Caco-2 (cell line): ENCODE data around the gene TBX2. TPM values are rescaled to one million over a fixed set of nuclear protein-coding genes. Genes with fewer than 3 reads are reported as not detected.

Source experiments
- BruUV-seq: library from RNA; stranded (reverse); fragments of 400-500 nt; replicated peaks from 2 replicates; lab custom pipeline; 2021; lab: Mats Ljungman, UMichigan
- CTCF ChIA-PET: fragments of 300-600 bp; sonication (Branson Sonifier 250); formaldehyde crosslinking; loops from one replicate; lab custom pipeline; 2022; ENCODE audit warnings: antibody characterized with exemption; lab: Charles Lee
- POLR2A ChIA-PET: fragments of 300-600 bp; sonication (Branson Sonifier 250); formaldehyde crosslinking; loops from one replicate; lab custom pipeline; 2022; ENCODE audit warnings: antibody characterized with exemption; lab: Charles Lee
- DNase-seq, 2 experiments: peaks; one replicate each; pipeline versions ENCODE4 v3.0.0 to v3.0.0-alpha.2; 2020 to 2022
- H3K27me3 ChIP-seq: replicated peaks from 2 replicates; pipeline ENCODE4 v1.6.0; 2011; ENCODE audit warnings: low read length; ENCODE audit not compliant: control insufficient read depth, insufficient read depth
- H3K36me3 ChIP-seq: 2 replicates; pipeline ENCODE4 v1.5.1; 2011; ENCODE audit warnings: low read length; ENCODE audit not compliant: control insufficient read depth, insufficient read depth
- H3K4me1 ChIP-seq: fragments of 250-450 bp; sonication (Bioruptor Pico); 2 replicates; pipeline ENCODE4 v1.5.1; 2020; ENCODE audit warnings: mild to moderate bottlenecking
- H3K4me3 ChIP-seq: 2 replicates; pipeline ENCODE4 v1.5.1; 2011; ENCODE audit warnings: low read depth, mild to moderate bottlenecking, control low read depth, low read length
- H3K9me3 ChIP-seq: fragments of 250-450 bp; sonication (Bioruptor Pico); 2 replicates; pipeline ENCODE4 v1.5.1; 2020; ENCODE audit warnings: mild to moderate bottlenecking, moderate library complexity
- H3K27ac Mint-ChIP-seq: one replicate; pipeline ENCODE4 v1.8.0; 2022; ENCODE audit warnings: mixed read lengths; ENCODE audit not compliant: unreplicated experiment
- H3K27me3 Mint-ChIP-seq: one replicate; pipeline ENCODE4 v1.8.0; 2022; ENCODE audit warnings: mixed read lengths; ENCODE audit not compliant: insufficient read depth, unreplicated experiment
- H3K36me3 Mint-ChIP-seq: one replicate; pipeline ENCODE4 v1.8.0; 2022; ENCODE audit warnings: mild to moderate bottlenecking, mixed read lengths; ENCODE audit not compliant: insufficient read depth, unreplicated experiment
- H3K4me1 Mint-ChIP-seq: one replicate; pipeline ENCODE4 v1.8.0; 2022; ENCODE audit warnings: low read depth, mixed read lengths; ENCODE audit not compliant: unreplicated experiment
- H3K4me3 Mint-ChIP-seq: one replicate; pipeline ENCODE4 v1.8.0; 2022; ENCODE audit warnings: mild to moderate bottlenecking, moderate library complexity, mixed read lengths; ENCODE audit not compliant: unreplicated experiment
- H3K9me3 Mint-ChIP-seq: one replicate; pipeline ENCODE4 v1.8.0; 2022; ENCODE audit warnings: mixed read lengths; ENCODE audit not compliant: unreplicated experiment
- intact Hi-C: fragments of 100-400 bp; cut with micrococcal nuclease; formaldehyde crosslinking; loops from one replicate; pipeline ENCODE4 v1.10.0; 2022; ENCODE audit not compliant: unreplicated experiment
- total RNA-seq: library from RNA; stranded (reverse); gene quantifications from 2 replicates; pipeline ENCODE4 v1.2.3, GENCODE V29; 2022
- TF ChIP-seq, protein P1 (sequence below), 2 experiments: fragments of 200-600 bp in 1 of 2; IDR thresholded peaks; 1 replicate in 1 of 2; 2 replicates in 1 of 2; pipeline versions ENCODE4 v1.5.1 to v1.8.0; 2011 to 2022; ENCODE audit warnings: antibody characterized with exemption in 1 of 2, control low read depth in 1 of 2, inconsistent platforms in 1 of 2, low read depth in 1 of 2, low read length in 1 of 2, mild to moderate bottlenecking in 1 of 2, moderate library complexity in 1 of 2; ENCODE audit not compliant: insufficient read depth in 1 of 2, severe bottlenecking in 1 of 2, unreplicated experiment in 1 of 2

The TBX2 gene
- total RNA-seq, 1 experiment from 2014 or later: 8.9 TPM

DNA sequence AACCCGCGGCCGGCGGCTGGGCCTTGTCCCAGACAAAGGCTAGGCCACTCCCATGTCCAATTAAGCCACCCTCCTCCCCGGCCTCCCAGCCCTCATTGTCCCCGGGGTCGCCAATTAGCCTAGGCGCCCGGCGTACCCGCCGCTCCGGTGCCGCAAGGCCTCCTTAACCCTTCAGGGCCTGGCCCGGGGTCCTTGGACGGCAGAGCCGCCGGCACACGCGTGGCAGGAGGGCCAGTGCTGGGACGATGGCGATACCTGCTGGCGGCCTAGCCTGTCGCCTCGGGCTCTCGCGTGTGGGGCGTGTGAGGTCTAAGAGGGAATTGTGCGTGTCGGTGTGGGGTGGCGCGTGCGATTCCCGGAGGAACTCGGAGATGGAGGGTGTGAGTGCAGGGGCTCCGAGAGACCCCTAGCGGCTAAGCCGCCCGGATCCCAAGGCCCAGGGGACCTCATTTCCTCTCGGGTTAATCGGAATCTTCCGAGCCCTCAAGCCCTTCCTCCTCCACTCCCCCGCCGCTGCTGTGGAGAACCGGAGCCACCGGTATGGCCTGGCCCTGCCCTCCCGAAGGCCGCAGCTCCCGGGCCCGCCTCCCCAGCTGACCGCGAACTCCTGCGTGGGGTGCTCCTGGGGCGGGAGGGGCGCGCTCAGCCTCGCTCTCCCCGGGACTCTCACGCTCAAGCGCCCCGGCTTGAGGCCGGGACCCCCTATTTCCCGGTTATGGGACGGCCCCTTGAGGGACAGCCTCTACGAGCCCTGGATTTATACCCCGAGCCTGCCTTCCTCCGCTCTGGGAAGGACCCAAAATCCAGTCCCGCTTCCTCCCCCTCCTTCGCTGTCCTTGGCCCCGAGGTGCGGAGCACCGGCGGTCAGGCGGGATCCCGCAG, 11.9 kb downstream of the TBX2 start:
- Mint-ChIP-seq H3K27me3 (no peaks in the 10 kb centered on the region), H3K4me3 (peak overlapping the region; percentile 77), H3K4me1 (no peaks in the 10 kb centered on the region), H3K36me3 (peaks cover 11% of the 10 kb centered on the region), H3K9me3 (no peaks in the 10 kb centered on the region), H3K27ac (no peak overlapping the region)
- no TSS peak for BruUV-seq
- POLR2A ChIA-PET: interaction anchor here (0.8 kb wide), 1 partner anchor 50 kb away, joined by 3 read pairs; no protein-coding TSS in a partner anchor
- intact Hi-C loops: loop anchor here (1.0 to 2.0 kb wide), 5 partner anchors 140 to 426 kb away; no protein-coding TSS in a partner anchor
- TF ChIP-seq, protein P1, sequence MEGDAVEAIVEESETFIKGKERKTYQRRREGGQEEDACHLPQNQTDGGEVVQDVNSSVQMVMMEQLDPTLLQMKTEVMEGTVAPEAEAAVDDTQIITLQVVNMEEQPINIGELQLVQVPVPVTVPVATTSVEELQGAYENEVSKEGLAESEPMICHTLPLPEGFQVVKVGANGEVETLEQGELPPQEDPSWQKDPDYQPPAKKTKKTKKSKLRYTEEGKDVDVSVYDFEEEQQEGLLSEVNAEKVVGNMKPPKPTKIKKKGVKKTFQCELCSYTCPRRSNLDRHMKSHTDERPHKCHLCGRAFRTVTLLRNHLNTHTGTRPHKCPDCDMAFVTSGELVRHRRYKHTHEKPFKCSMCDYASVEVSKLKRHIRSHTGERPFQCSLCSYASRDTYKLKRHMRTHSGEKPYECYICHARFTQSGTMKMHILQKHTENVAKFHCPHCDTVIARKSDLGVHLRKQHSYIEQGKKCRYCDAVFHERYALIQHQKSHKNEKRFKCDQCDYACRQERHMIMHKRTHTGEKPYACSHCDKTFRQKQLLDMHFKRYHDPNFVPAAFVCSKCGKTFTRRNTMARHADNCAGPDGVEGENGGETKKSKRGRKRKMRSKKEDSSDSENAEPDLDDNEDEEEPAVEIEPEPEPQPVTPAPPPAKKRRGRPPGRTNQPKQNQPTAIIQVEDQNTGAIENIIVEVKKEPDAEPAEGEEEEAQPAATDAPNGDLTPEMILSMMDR (IDR thresholded peaks at IDR 0.05; ENCODE audit: insufficient read depth in 1 of 2, low read depth in 1 of 2, low read length in 1 of 2, severe bottlenecking in 1 of 2, unreplicated experiment in 1 of 2): peak; percentile 28 to 36
- CTCF ChIA-PET: interaction anchor here (0.6 to 2.9 kb wide), 15 partner anchors 10 to 440 kb away, joined by 3 to 40 read pairs (median 5); partner anchors contain the start of gene TBX2
- DNase-seq: peak; percentile 75 to 80
- Histone ChIP-seq H3K27me3 (no peaks in the 10 kb centered on the region), H3K4me1 (0 out of 2 replicates have a peak, but pooled peaks cover 2% of the 10 kb centered on the region), H3K9me3 (no peaks in the 10 kb centered on the region), H3K4me3 (peak overlapping the region; percentile 65), H3K36me3 (no peaks in the 10 kb centered on the region)

DNA sequence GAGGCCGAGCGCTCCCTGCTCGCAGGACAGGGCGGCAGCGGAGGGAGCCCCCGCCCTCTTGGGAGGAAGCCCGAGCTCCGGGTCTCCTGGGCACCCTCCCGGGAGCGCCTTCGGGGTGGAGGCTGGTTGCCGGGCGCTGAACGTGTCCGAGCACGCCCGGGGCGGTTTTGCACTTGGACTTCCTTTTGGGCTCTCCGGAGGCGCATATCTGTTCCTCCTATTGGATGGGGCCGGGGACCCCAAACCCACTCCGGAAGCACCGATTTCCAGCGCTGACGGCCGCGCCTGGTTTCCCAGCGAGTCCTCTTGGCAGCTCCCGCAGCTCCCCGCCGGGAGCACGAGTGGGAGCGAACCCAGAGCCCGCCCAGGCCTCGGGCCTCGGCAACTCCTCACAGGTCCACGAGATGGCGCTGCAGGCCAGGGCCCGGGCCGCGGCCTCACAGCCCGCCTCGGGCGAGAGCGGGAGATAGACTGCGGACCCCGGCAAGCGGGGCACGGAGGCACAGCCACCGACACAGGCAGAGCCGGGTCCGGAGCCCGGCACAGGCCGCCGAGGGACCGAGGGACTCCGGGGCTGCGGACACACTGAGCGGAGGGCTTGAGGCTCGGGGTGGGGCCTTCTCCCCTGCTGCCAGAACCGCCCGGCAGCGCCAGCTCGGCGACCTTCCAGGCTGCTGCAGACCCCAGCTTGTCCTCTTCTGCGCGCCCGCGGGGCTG, 12.7 kb downstream of the TBX2 start:
- Mint-ChIP-seq H3K27me3 (no peaks in the 10 kb centered on the region), H3K4me1 (no peaks in the 10 kb centered on the region), H3K27ac (peak overlapping the region; percentile 63), H3K9me3 (no peaks in the 10 kb centered on the region), H3K4me3 (peak overlapping the region; percentile 77), H3K36me3 (peaks cover 11% of the 10 kb centered on the region)
- DNase-seq: peak; percentile 83 to 91
- H3K9me3 ChIP-seq: no peaks in the 10 kb centered on the region
- peak overlapping the region; percentile 65 for H3K4me3 ChIP-seq
- no peaks in the 10 kb centered on the region for H3K27me3 ChIP-seq
- peaks cover 8% of the 10 kb centered on the region; the same call in 1 of the 2 replicates for H3K4me1 ChIP-seq
- POLR2A ChIA-PET: interaction anchor here (0.6 to 0.8 kb wide), 2 partner anchors 50 to 82 kb away, joined by 3 to 4 read pairs; no protein-coding TSS in a partner anchor
- BruUV-seq: no TSS peak
- no peaks in the 10 kb centered on the region for H3K36me3 ChIP-seq
- TF ChIP-seq, protein P1 (IDR thresholded peaks at IDR 0.05; ENCODE audit: insufficient read depth in 1 of 2, low read depth in 1 of 2, low read length in 1 of 2, severe bottlenecking in 1 of 2, unreplicated experiment in 1 of 2): peak; percentile 95 to 100
- CTCF ChIA-PET: interaction anchor here (0.6 to 2.9 kb wide), 21 partner anchors 11 to 440 kb away, joined by 3 to 40 read pairs (median 4); partner anchors contain the start of gene TBX2
- intact Hi-C loops: loop anchor here (1.0 to 2.0 kb wide), 5 partner anchors 139 to 425 kb away; no protein-coding TSS in a partner anchor
